HG03097 (cell line): ENCODE data around the gene NUP98.
"Not testable (repeated sequence)": the region's sequence is repeated elsewhere in the genome, so short reads cannot be mapped to it uniquely, and the experiment has no call there.

ENCODE experiments used
- ATAC-seq: cut with Tn5 transposase; IDR thresholded peaks from one replicate; pipeline ENCODE4 v1.9.1; 2021; ENCODE audit not compliant: unreplicated experiment, low FRiP score

The NUP98 gene

GRCh38 chr11:3827434-3828186 is 30.3 kb upstream of the NUP98 start:
- ATAC-seq = no peak

DNA sequence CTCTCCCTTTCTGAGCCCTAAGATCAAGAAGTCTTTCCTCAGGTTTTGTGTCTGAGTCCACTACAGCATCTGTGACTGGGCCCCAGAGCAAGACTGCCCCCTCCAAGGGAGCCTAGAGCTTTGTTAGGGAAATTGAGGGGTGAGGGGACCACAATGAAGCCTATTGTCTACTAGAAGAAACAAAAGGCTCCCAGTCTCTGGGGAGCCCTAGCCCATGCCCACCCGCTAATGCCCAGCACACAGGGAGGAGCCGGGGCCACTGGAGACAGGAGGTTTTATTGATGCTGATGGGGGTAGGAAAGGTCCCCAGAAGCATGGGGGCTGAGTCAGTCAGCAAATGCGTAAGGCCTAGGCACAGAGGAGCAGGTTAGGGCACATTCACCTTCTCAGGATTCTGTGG is 29.4 kb upstream of the NUP98 start:
- no peak for ATAC-seq

DNA sequence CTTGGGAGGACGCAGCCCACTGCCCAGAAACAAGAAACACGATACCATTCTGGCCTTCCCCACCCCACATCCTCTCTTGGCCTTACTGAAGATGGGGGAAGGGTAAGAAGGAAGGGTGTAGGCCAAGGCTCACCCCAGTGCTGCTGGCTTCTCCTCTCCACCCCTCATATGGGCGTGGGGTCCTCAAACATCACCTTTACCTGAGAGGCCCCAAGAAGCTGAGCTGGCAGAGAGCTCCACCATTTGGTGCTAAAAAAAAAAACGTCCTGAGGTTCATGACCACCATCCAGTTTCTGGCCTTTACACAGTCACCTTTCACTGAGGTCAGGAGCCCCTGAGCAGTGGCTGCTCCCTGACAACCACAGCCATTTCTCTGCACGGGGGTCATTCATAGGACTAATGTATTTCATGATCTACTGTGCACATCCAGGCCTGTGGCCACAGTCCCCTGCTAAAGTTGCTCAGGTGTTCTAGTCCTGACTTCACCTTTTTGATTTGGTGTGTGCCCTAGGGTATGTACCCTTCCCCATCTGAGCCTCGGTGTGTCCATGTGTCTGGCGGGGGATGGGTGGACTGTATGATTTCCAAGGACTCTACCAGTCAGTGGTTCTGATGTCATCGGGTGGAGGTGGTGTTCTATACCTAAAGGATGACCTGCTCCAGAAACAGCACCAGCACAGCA is 28.3 kb upstream of the NUP98 start:
- ATAC-seq = no peak

DNA sequence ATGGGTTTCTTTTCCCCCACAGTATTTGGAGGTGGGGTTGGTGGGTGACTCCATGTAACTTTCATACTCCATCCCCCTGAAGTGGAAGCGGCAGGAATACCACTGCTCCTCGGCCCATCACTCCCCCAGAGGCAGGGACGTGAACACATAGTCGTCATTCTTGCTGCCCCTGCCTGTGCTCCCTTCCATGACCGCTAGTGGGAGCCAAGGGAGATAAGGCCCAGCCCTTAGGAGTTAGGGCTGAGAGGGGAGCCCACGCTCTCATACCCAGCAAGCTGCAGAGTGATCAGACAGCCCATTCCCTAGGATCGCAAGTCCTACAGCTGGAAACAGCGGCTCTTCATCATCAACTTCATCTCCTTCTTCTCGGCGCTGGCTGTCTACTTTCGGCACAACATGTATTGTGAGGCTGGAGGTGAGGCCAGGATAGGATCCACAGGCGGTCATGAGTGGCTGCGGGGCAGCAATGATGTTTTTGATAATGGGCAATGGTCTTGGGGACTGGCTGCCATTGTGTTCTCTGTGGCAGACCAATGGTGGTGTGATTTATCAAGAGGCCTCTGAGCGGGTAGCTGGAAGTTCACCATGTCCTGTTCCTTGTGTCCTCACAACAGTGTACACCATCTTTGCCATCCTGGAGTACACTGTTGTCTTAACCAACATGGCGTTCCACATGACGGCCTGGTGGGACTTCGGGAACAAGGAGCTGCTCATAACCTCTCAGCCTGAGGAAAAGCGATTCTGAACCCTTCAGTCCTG is 27.5 kb upstream of the NUP98 start:
- ATAC-seq = no peak

DNA sequence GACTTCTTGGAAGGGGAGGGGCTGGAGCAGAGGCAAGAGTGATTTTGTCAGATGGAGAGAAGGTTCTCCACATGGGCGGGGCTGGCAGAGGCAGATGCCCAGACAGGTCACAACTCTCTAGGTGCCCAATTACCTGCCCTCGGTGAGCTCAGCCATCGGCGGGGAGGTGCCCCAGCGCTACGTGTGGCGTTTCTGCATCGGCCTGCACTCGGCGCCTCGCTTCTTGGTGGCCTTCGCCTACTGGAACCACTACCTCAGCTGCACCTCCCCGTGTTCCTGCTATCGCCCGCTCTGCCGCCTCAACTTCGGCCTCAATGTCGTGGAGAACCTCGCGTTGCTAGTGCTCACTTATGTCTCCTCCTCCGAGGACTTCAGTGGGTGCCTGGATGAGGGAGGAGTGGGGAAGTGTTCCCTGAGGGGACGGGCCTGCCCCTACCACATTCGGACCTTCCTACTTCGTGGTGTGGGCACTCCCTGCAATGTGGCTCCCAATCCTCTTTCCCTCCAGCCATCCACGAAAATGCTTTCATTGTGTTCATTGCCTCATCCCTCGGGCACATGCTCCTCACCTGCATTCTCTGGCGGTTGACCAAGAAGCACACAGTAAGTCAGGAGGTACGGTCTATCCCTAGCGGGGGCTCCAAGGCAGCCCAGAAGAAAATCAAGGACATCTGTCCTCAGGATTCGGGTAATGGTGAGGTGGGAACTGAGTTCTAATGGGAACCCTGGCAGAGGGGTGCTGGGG is 26.6 kb upstream of the NUP98 start:
- no peak for ATAC-seq

DNA sequence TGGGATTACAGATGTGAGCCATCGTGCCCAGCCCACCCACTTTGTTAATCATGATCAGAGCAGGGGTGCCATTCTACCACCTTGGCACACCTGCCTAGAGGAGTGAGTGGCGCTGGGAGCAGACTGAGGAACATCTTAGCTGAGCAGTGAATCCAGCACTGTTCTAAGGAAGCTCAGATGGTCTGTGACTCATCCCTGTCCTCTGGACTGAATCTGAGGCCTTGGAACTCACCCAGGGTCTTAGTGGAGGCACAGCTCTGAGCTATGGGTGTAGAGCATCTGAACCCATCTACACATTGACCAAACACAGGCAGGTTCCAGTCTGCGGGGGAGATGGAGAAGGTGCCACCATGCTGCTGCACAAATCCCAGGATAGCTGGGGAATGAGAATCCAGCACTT is 25.9 kb upstream of the NUP98 start:
- ATAC-seq = no peak

- no peak for ATAC-seq
Measured at GRCh38 chr11:3822312-3822711, 25.0 kb upstream of the NUP98 start.

- no peak for ATAC-seq
Measured at GRCh38 chr11:3820971-3821370, 23.6 kb upstream of the NUP98 start.

GRCh38 chr11:3817181-3817800 is 19.9 kb upstream of the NUP98 start:
- no peak for ATAC-seq

- no peak for ATAC-seq
Measured at GRCh38 chr11:3816673-3817072, 19.3 kb upstream of the NUP98 start.

- ATAC-seq = no peak
Measured at GRCh38 chr11:3815845-3816244, 18.5 kb upstream of the NUP98 start.

DNA sequence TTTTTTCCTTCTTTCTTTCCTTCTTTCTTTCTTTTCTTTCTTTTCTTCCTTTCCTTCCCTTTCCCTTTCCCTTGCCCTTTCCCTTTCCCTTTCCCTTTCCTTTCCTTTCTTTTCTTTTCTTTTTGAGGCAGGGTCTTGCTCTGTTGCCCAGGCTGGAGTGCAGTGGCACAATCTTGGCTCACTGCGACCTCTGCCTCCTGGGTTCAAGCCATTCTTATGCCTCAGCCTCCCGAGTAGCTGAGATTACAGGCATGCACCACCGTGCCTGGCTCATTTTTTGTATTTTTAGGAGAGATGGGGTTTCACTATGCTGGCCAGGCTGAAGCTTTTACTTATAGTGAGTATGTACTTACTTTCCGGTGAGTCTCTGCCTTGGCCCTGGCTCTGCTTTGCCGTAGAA is 17.5 kb upstream of the NUP98 start:
- not testable (repeated sequence) for ATAC-seq

DNA sequence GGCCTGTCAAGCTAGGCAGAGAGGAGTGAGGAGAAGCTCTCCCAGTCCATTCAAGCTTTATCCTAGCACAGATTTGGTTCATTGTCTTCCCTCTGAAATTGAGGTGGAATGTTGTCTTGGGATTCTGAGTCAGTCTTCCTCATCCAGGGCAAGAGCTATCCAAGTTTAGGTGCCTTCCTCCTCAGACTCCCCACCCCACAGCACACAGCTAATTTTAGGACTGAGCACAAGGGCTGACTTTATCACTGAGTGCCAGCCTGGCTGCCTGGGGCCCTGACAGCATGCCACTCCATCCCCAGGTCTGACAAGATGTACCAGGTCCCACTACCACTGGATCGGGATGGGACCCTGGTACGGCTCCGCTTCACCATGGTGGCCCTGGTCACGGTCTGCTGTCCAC is 13.6 kb upstream of the NUP98 start:
- no peak for ATAC-seq

- no peak for ATAC-seq
Measured at GRCh38 chr11:3810446-3810845, 13.1 kb upstream of the NUP98 start.

DNA sequence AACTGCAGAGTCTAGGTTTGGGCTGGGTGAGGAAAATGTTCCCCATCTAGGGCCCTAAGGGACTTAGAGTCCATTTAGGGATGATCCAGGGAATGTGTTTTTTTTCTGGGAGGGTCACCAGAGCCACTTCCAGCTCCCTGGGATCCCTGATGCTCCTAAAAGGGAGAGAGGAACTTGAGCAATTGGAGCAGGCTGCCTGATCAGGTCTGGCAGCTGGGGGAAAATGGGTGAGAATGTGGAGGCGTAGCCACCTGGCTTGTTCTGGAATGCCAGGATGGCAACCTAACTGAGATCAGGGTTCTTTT is 12.2 kb upstream of the NUP98 start:
- ATAC-seq = no peak

DNA sequence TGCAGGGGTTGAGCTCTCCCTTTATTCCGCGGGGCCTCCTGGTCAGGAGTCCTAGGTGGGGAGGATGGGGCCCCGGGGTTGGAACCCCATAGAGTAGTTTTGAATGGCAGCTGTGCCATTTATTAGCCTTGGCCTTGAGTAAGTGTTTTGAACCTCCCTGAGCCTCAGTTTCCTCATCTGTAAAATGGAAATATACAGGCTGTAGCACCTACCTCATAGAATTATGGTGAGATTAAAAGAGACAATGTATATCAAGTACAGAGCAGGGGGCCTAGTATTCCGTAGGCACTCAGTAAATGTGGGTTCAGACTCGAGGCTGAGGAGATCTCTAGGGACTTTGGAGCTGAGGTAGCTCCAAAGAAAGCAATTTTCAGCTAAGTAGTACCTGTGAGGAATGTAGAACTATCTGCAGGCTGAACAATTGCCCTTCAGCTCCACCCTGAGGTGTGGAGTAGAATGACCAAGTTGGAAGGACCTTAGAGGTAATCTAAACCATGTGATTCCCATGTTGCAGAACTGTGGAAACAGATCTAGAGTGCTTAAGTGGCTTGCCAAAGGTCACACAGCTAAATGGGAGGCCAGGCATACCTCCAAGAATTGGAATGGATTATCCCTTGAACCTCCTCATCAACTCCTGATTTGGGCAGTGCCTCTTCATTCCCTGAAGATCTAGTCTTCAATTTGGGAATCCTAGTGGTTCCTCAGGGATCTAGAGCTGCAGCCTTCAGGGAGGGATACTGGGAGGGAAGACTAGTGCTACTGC is 11.7 kb upstream of the NUP98 start:
- ATAC-seq = peak; percentile 65

DNA sequence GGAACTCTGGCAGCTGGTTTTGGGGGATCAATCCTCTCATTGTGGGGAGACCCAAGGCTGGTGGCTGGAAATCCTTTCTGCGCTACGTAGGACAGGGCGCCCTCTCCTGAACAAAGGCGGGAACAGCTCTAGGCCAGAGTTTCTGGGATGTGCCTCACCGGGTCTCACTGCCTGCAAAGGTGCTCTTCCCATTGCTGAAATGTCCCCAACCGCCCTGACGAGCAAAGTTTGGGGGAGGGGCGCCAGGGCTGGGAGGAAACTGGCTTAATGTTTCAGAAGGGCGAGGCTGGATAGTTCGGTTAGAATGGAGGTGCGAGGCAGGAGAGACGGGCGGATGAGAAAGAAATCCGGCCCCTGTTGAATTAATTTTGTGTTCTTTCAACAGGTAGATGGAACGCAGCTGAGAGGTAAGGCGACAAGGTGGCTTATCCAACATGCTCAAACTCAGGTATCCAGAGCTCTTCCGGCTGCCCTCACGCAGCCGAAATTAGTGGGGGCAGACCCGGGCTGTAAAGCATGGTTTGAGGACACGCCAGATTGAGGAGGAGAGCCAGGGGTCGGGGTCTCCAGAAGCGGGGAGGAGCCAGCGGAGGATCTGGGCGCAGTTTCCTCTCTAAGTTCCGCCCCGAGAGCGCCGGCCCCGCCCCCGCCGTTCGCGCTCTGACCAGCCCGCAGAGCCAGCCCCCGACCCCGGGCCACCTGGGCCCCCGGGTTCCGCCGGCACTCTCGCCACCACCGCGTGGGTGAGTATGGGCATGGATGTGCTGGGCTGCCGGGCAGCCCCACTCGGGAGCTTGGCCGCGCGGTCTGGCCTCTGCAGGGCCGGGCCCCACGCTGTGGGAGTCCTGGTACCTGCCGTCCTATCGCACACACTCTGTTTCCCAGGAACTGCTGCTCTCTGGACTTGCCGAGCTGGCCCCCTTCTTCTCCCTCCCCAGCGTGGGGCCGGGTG is 10.8 kb upstream of the NUP98 start, which contains the start of gene PGAP2:
Gene PGAP2, plus strand, starts transcription at position 652 of the 952 bp plus-strand sequence. CDS start 2,700 bp downstream, outside the sequence.
- no peak for ATAC-seq

DNA sequence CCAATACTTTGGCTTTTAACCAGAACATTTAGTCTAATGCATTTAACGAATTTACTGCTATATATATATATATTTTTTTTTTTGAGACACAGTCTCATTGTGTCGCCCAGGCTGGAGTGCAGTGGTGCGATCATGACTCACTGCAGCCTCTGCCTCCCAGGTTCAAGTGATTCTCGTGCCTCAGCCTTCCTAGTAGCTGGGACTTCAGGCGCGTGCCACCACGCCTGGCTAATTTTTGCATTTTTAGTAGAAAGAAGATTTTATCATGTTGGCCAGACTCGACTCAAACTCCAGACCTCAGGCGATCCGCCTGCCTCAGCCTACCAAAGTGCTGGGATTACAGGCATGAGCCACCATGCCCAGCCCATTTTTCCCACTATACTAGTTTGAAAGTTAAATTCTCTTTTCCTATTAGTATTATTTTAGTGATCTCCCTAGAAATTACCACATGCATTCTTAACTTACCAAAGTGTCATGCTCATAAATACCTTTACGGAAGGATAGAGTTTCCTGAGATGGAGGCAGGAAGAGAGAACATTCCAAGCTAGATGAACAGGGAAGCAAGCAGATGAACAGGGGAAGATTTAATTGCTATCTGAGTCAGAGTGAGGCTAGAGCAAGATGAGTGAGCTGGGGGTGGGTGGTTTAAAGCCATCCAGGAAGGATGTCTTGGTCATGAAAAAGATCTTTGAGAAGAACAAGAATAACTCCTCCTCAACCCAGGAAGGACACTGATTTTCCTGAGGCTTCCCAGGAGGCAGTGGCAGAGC is 6.6 kb upstream of the NUP98 start:
- no peak for ATAC-seq
